PC-9 (cell line): ENCODE data around the gene PRKAR2B. TPM values are rescaled to one million over a fixed set of nuclear protein-coding genes. Genes with fewer than 3 reads are reported as not detected.

Experiments used
- BruUV-seq: library from RNA; stranded (reverse); fragments of 400-500 nt; replicated peaks from 2 replicates; lab custom pipeline; 2021; lab: Mats Ljungman, UMichigan
- CTCF ChIA-PET: fragments of 300-600 bp; sonication (Branson Sonifier 250); formaldehyde crosslinking; loops from one replicate; lab custom pipeline; 2022; ENCODE audit warnings: antibody characterized with exemption; lab: Charles Lee
- POLR2A ChIA-PET: fragments of 300-600 bp; sonication (Branson Sonifier 250); formaldehyde crosslinking; loops from one replicate; lab custom pipeline; 2022; ENCODE audit warnings: antibody characterized with exemption; ENCODE audit not compliant: unreplicated experiment; lab: Charles Lee
- DNase-seq, 2 experiments: peaks; one replicate each; pipeline versions ENCODE4 v3.0.0 to v3.0.0-alpha.2; 2015 to 2022; ENCODE audit warnings: mixed read lengths in 1 of 2
- H2AFZ ChIP-seq: fragments of 200-600 bp; sonication (generic); 2 replicates; pipeline ENCODE4 v1.8.1; 2017; ENCODE audit warnings: antibody characterized with exemption
- H3F3A ChIP-seq: fragments of 200-600 bp; sonication (generic); 2 replicates; pipeline ENCODE4 v1.8.1; 2017; ENCODE audit warnings: antibody characterized with exemption, mild to moderate bottlenecking, low read depth; ENCODE audit not compliant: insufficient read depth
- H3K27ac ChIP-seq: fragments of 200-600 bp; sonication (generic); 2 replicates; pipeline ENCODE4 v1.6.1; 2016; ENCODE audit warnings: mixed run types
- H3K27me3 ChIP-seq: fragments of 200-600 bp; sonication (generic); 2 replicates; pipeline ENCODE4 v1.6.1; 2016; ENCODE audit warnings: low read depth, mixed run types; ENCODE audit not compliant: insufficient read depth
- H3K36me3 ChIP-seq: fragments of 200-600 bp; sonication (generic); 2 replicates; pipeline ENCODE4 v1.6.1; 2016; ENCODE audit warnings: low read depth, mixed run types
- H3K4me1 ChIP-seq: fragments of 200-600 bp; sonication (generic); replicated peaks from 2 replicates; pipeline ENCODE4 v1.6.1; 2016; ENCODE audit warnings: mixed run types; ENCODE audit not compliant: insufficient read depth
- H3K4me2 ChIP-seq: fragments of 200-600 bp; sonication (generic); 2 replicates; pipeline ENCODE4 v1.6.1; 2017; ENCODE audit warnings: mixed run types
- H3K4me3 ChIP-seq: fragments of 200-600 bp; sonication (generic); 2 replicates; pipeline ENCODE4 v1.6.1; 2016; ENCODE audit warnings: mixed run types
- H3K79me2 ChIP-seq: fragments of 200-600 bp; sonication (generic); 2 replicates; pipeline ENCODE4 v1.6.1; 2017; ENCODE audit warnings: low read depth, mixed run types
- H3K9me2 ChIP-seq: fragments of 200-600 bp; sonication (generic); 2 replicates; pipeline ENCODE4 v1.8.1; 2017; ENCODE audit warnings: mild to moderate bottlenecking; ENCODE audit not compliant: insufficient read depth
- H3K9me3 ChIP-seq: fragments of 200-600 bp; sonication (generic); 2 replicates; pipeline ENCODE4 v1.8.1; 2016; ENCODE audit warnings: low read depth; ENCODE audit not compliant: insufficient read depth
- H4K20me1 ChIP-seq: fragments of 200-600 bp; sonication (generic); 2 replicates; pipeline ENCODE4 v1.8.1; 2017; ENCODE audit not compliant: insufficient read depth
- CTCF ChIP-seq: fragments of 200-600 bp; sonication (generic); conservative IDR thresholded peaks from 2 replicates; pipeline ENCODE4 v1.6.1; 2017; ENCODE audit warnings: mixed run types, antibody characterized with exemption, mild to moderate bottlenecking, moderate library complexity
- EZH2 ChIP-seq: fragments of 200-600 bp; sonication (generic); IDR thresholded peaks from 2 replicates; pipeline ENCODE4 v1.8.0; 2017; ENCODE audit warnings: antibody characterized with exemption, low read depth
- intact Hi-C: fragments of 100-400 bp; cut with micrococcal nuclease; formaldehyde crosslinking; loops from one replicate; pipeline ENCODE4 v1.10.0; 2022; ENCODE audit not compliant: unreplicated experiment
- total RNA-seq: library from RNA; stranded (reverse); gene quantifications from 2 replicates; pipeline ENCODE4 v1.2.3, GENCODE V29; 2021

The PRKAR2B gene
- total RNA-seq, 1 experiment from 2014 or later, result 2.9 TPM

DNA sequence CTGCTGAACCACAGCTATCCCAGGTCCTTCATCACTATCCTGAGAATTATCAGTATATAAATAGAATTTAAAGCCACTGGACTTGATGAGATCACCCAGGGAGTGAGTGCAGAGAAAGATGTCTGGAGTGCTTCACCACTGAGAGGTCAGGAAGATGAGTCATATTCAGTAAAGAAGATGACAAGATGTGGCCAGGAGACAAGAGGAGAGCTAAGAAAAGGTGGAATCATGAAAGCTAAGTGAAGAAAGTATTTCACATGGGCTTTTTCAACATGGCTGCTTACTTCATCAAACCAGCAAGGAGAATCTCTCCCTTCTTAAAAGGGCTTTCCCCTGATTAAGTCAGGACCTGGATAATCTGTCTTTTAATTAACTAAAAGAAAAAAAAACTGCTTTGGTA lies 9.1 kb upstream of the PRKAR2B start:
- ChIA-PET POLR2A (no interaction called here), CTCF (no interaction called here)
- Histone ChIP-seq H3K4me3 (no peak overlapping the region), H3K27me3 (no peaks in the 10 kb centered on the region), H3K4me2 (no peak overlapping the region), H3F3A (no peaks in the 10 kb centered on the region), H4K20me1 (no peaks in the 10 kb centered on the region), H3K79me2 (no peaks in the 10 kb centered on the region), H3K4me1 (no peaks in the 10 kb centered on the region), H3K9me3 (no peaks in the 10 kb centered on the region), H3K36me3 (no peaks in the 10 kb centered on the region), H3K27ac (no peak overlapping the region), H2AFZ (no peak overlapping the region), H3K9me2 (no peaks in the 10 kb centered on the region)
- no TSS peak for BruUV-seq
- DNase-seq, result no peak
- intact Hi-C loops, result no loop called here
- TF ChIP-seq CTCF (no peak), EZH2 (no peak)

GRCh38 chr7:107036535-107036934 lies 8.0 kb upstream of the PRKAR2B start:
- Histone ChIP-seq H3K4me2 (no peak overlapping the region), H3K9me3 (no peaks in the 10 kb centered on the region), H3K79me2 (no peaks in the 10 kb centered on the region), H3K4me3 (no peak overlapping the region), H2AFZ (no peak overlapping the region), H3K27me3 (no peaks in the 10 kb centered on the region), H3K4me1 (no peaks in the 10 kb centered on the region), H4K20me1 (no peaks in the 10 kb centered on the region), H3F3A (no peaks in the 10 kb centered on the region), H3K27ac (no peak overlapping the region), H3K36me3 (no peaks in the 10 kb centered on the region), H3K9me2 (no peaks in the 10 kb centered on the region)
- intact Hi-C loops, result no loop called here
- no peak for DNase-seq
- ChIA-PET CTCF (no interaction called here), POLR2A (no interaction called here)
- no TSS peak for BruUV-seq
- TF ChIP-seq CTCF (no peak), EZH2 (no peak)

GRCh38 chr7:107037717-107038603 lies 6.5 kb upstream of the PRKAR2B start:
- intact Hi-C loops, result no loop called here
- no peaks in the 10 kb centered on the region for H3K36me3 ChIP-seq
- no peaks in the 10 kb centered on the region for H3K9me2 ChIP-seq
- H3K4me2 ChIP-seq, result no peak overlapping the region
- no peaks in the 10 kb centered on the region for H3K79me2 ChIP-seq
- H3K4me3 ChIP-seq, result no peak overlapping the region
- TF ChIP-seq EZH2, result no peak
- no peak for TF ChIP-seq CTCF
- DNase-seq, result no peak
- H3K4me1 ChIP-seq, result no peaks in the 10 kb centered on the region
- no peaks in the 10 kb centered on the region for H3K27me3 ChIP-seq
- no TSS peak for BruUV-seq
- H3K9me3 ChIP-seq, result no peaks in the 10 kb centered on the region
- H2AFZ ChIP-seq, result no peak overlapping the region
- no peak overlapping the region for H3K27ac ChIP-seq
- ChIA-PET CTCF (no interaction called here), POLR2A (no interaction called here)
- H4K20me1 ChIP-seq, result no peaks in the 10 kb centered on the region
- no peaks in the 10 kb centered on the region for H3F3A ChIP-seq
